CD4-positive, CD25-positive, alpha-beta regulatory T cell (primary cell): Measurements from ENCODE around the gene STAG2. TPM values are rescaled to one million over a fixed set of nuclear protein-coding genes. Genes with fewer than 3 reads are reported as not detected.
"Not testable (repeated sequence)": the region's sequence is repeated elsewhere in the genome, so short reads cannot be mapped to it uniquely, and the experiment has no call there.

Source experiments
- ATAC-seq, 2 donors: fragments of 150-1000 bp; cut with Tn5 transposase; one replicate each; pipeline ENCODE4 v1.10.0; 2021; ENCODE audit warnings: low read depth in 2 of 2, moderate number of reproducible peaks in 2 of 2, moderate library complexity in 1 of 2
- DNase-seq, 3 donors: peaks; one replicate each; pipeline versions ENCODE4 v3.0.0 to v3.0.0-alpha.2; 2012 to 2022; ENCODE audit warnings: mixed read lengths in 1 of 3
- H3K27ac ChIP-seq: one replicate; pipeline ENCODE4 v1.7.0; 2013; ENCODE audit warnings: mild to moderate bottlenecking, low read length; ENCODE audit not compliant: insufficient read depth, poor library complexity, severe bottlenecking
- H3K27me3 ChIP-seq: one replicate; pipeline ENCODE4 v1.7.0; 2013; ENCODE audit warnings: low read length; ENCODE audit not compliant: control insufficient read depth, insufficient read depth
- H3K36me3 ChIP-seq: one replicate; pipeline ENCODE4 v1.7.0; 2013; ENCODE audit warnings: mild to moderate bottlenecking, low read length, moderate library complexity; ENCODE audit not compliant: control insufficient read depth, insufficient read depth
- H3K4me1 ChIP-seq: 2 replicates; pipeline ENCODE4 v1.7.0; 2013; ENCODE audit warnings: mild to moderate bottlenecking, low read length; ENCODE audit not compliant: insufficient read depth, control insufficient read depth, poor library complexity, severe bottlenecking
- H3K4me3 ChIP-seq: one replicate; pipeline ENCODE4 v1.7.0; 2013; ENCODE audit warnings: low read depth, mild to moderate bottlenecking, low read length, moderate library complexity
- H3K9me3 ChIP-seq, 2 experiments: 1 replicate in 1 of 2; 2 replicates in 1 of 2; pipeline ENCODE4 v1.7.0; 2013; ENCODE audit warnings: low read length in 2 of 2, mild to moderate bottlenecking in 1 of 2, moderate library complexity in 1 of 2; ENCODE audit not compliant: control insufficient read depth in 2 of 2
- H3K27ac Mint-ChIP-seq, 3 donors: one replicate each; pipeline ENCODE4 v1.8.0; 2020 to 2022; ENCODE audit warnings: mild to moderate bottlenecking in 3 of 3, mixed read lengths in 3 of 3, moderate library complexity in 2 of 3
- H3K27me3 Mint-ChIP-seq: one replicate; pipeline ENCODE4 v1.8.0; 2022; ENCODE audit warnings: mild to moderate bottlenecking, mixed read lengths
- H3K36me3 Mint-ChIP-seq: one replicate; pipeline ENCODE4 v1.8.0; 2020; ENCODE audit warnings: mixed read lengths
- H3K4me1 Mint-ChIP-seq, 4 donors: one replicate each; pipeline ENCODE4 v1.8.0; 2020 to 2022; ENCODE audit warnings: mixed read lengths in 4 of 4, mild to moderate bottlenecking in 1 of 4
- H3K4me3 Mint-ChIP-seq, 4 donors: one replicate each; pipeline ENCODE4 v1.8.0; 2020 to 2022; ENCODE audit warnings: mild to moderate bottlenecking in 4 of 4, mixed read lengths in 4 of 4, moderate library complexity in 3 of 4
- H3K9me3 Mint-ChIP-seq, 7 donors: one replicate each; pipeline ENCODE4 v1.8.0; 2020 to 2022; ENCODE audit warnings: mixed read lengths in 7 of 7, mild to moderate bottlenecking in 3 of 7, moderate library complexity in 2 of 7
- polyA plus RNA-seq, 4 donors: library from polyadenylated mRNA; unstranded; fragments of 300-500 nt; fragmentation: Illumina TruSeq; gene quantifications; one replicate each; pipeline ENCODE4 v1.2.3, GENCODE V29; 2021
- total RNA-seq: library from RNA; stranded (reverse); gene quantifications from one replicate; pipeline ENCODE4 v1.2.3, GENCODE V29; 2022

Gene STAG2
- total and polyA plus RNA-seq, 5 donors from 2014 or later: 43.1 to 79.4 (median 48.7) TPM

- not testable (repeated sequence) for H3K4me1 Mint-ChIP-seq, H3K27ac Mint-ChIP-seq, H3K27me3 ChIP-seq, H3K27ac ChIP-seq, H3K9me3 Mint-ChIP-seq, H3K4me3 Mint-ChIP-seq, H3K27me3 Mint-ChIP-seq, H3K36me3 Mint-ChIP-seq, H3K4me3 ChIP-seq, DNase-seq, H3K4me1 ChIP-seq, H3K36me3 ChIP-seq, H3K9me3 ChIP-seq, ATAC-seq
Observed at GRCh38 chrX:123932055-123932454, 29.5 kb upstream of the STAG2 start.

- no peak overlapping the region for H3K27ac ChIP-seq
- H3K4me1 ChIP-seq: no peaks in the 10 kb centered on the region
- no peak for DNase-seq
- Mint-ChIP-seq H3K4me3 (no peak overlapping the region), H3K9me3 (no peaks in the 10 kb centered on the region), H3K4me1 (peaks cover 0 to 5% (median 0%) of the 10 kb centered on the region in 4 donors), H3K27me3 (peaks cover 4% of the 10 kb centered on the region), H3K27ac (no peak overlapping the region), H3K36me3 (no peaks in the 10 kb centered on the region)
- H3K9me3 ChIP-seq: no peaks in the 10 kb centered on the region
- no peaks in the 10 kb centered on the region for H3K27me3 ChIP-seq
- no peak for ATAC-seq
- no peaks in the 10 kb centered on the region for H3K36me3 ChIP-seq
- no peak overlapping the region for H3K4me3 ChIP-seq
Observed at GRCh38 chrX:123943074-123943473, 18.4 kb upstream of the STAG2 start.

- Mint-ChIP-seq H3K4me1 (peaks cover 0 to 5% (median 0%) of the 10 kb centered on the region in 4 donors), H3K36me3 (no peaks in the 10 kb centered on the region), H3K9me3 (no peaks in the 10 kb centered on the region), H3K27me3 (peaks cover 4% of the 10 kb centered on the region), H3K4me3 (no peak overlapping the region), H3K27ac (no peak overlapping the region)
- H3K9me3 ChIP-seq: no peaks in the 10 kb centered on the region
- H3K27me3 ChIP-seq: no peaks in the 10 kb centered on the region
- DNase-seq (no peak), ATAC-seq (no peak)
- no peak overlapping the region for H3K4me3 ChIP-seq
- no peak overlapping the region for H3K27ac ChIP-seq
- H3K4me1 ChIP-seq: no peaks in the 10 kb centered on the region
- H3K36me3 ChIP-seq: no peaks in the 10 kb centered on the region
Observed at GRCh38 chrX:123943488-123943887, 18.0 kb upstream of the STAG2 start.

- H3K4me3 ChIP-seq: no peak overlapping the region
- no peaks in the 10 kb centered on the region for H3K9me3 ChIP-seq
- no peak overlapping the region for H3K4me3 Mint-ChIP-seq
- H3K27ac Mint-ChIP-seq: no peak overlapping the region
- H3K27me3 ChIP-seq: no peaks in the 10 kb centered on the region
- H3K4me1 ChIP-seq: no peaks in the 10 kb centered on the region
- ATAC-seq (no peak), DNase-seq (no peak)
- H3K27me3 Mint-ChIP-seq: peaks cover 4% of the 10 kb centered on the region
- H3K27ac ChIP-seq: no peak overlapping the region
- no peaks in the 10 kb centered on the region for H3K36me3 Mint-ChIP-seq
- H3K9me3 Mint-ChIP-seq: peaks cover 0 to 2% (median 0%) of the 10 kb centered on the region in 7 donors
- peaks cover 0 to 2% (median 0%) of the 10 kb centered on the region in 4 donors for H3K4me1 Mint-ChIP-seq
- no peaks in the 10 kb centered on the region for H3K36me3 ChIP-seq
Observed at GRCh38 chrX:123949846-123950245, 11.7 kb upstream of the STAG2 start.

- Mint-ChIP-seq H3K27me3 (peaks cover 24% of the 10 kb centered on the region), H3K27ac (peak overlapping the region; percentile 95 to 99 (median 98)), H3K36me3 (peaks cover 4% of the 10 kb centered on the region), H3K4me1 (peaks cover 10 to 16% (median 11%) of the 10 kb centered on the region in 4 donors), H3K4me3 (peak overlapping the region; percentile 95 to 99 (median 97)), H3K9me3 (peaks cover 0 to 8% (median 0%) of the 10 kb centered on the region in 7 donors)
- H3K4me1 ChIP-seq: peaks cover 11% of the 10 kb centered on the region
- H3K27ac ChIP-seq: peak overlapping the region; percentile 96
- H3K4me3 ChIP-seq: peak overlapping the region; percentile 84
- no peak for DNase-seq
- no peak for ATAC-seq
- H3K27me3 ChIP-seq: no peaks in the 10 kb centered on the region
- no peaks in the 10 kb centered on the region for H3K36me3 ChIP-seq
- H3K9me3 ChIP-seq: no peaks in the 10 kb centered on the region
Observed at GRCh38 chrX:123959281-123960063, 2.0 kb upstream of the STAG2 start.

GRCh38 chrX:123960956-123961267 is 594 bp upstream of the STAG2 start:
- Histone ChIP-seq H3K27ac (peak overlapping the region; percentile 96), H3K36me3 (no peaks in the 10 kb centered on the region), H3K4me1 (peaks cover 22% of the 10 kb centered on the region), H3K4me3 (peak overlapping the region; percentile 79), H3K27me3 (no peaks in the 10 kb centered on the region), H3K9me3 (no peaks in the 10 kb centered on the region)
- peaks cover 24% of the 10 kb centered on the region for H3K27me3 Mint-ChIP-seq
- peaks cover 11 to 27% (median 14%) of the 10 kb centered on the region in 4 donors for H3K4me1 Mint-ChIP-seq
- DNase-seq (no peak), ATAC-seq (no peak)
- H3K27ac Mint-ChIP-seq: peak overlapping the region; percentile 97 to 99 (median 98)
- peaks cover 0 to 8% (median 0%) of the 10 kb centered on the region in 7 donors for H3K9me3 Mint-ChIP-seq
- H3K4me3 Mint-ChIP-seq: peak overlapping the region; percentile 95 to 99 (median 97)
- peaks cover 4% of the 10 kb centered on the region for H3K36me3 Mint-ChIP-seq

- Mint-ChIP-seq H3K4me3 (peak overlapping the region; percentile 95 to 99 (median 98)), H3K9me3 (peaks cover 0 to 8% (median 0%) of the 10 kb centered on the region in 7 donors), H3K27me3 (peaks cover 24% of the 10 kb centered on the region), H3K27ac (peak overlapping the region; percentile 97 to 100 (median 98)), H3K4me1 (peaks cover 15 to 38% (median 21%) of the 10 kb centered on the region in 4 donors), H3K36me3 (peaks cover 4% of the 10 kb centered on the region)
- H3K27me3 ChIP-seq: no peaks in the 10 kb centered on the region
- H3K4me1 ChIP-seq: peaks cover 22% of the 10 kb centered on the region
- H3K9me3 ChIP-seq: no peaks in the 10 kb centered on the region
- no peaks in the 10 kb centered on the region for H3K36me3 ChIP-seq
- DNase-seq (peak in 2 of 3 donors; percentile 48 to 56), ATAC-seq (no peak)
- peak overlapping the region; percentile 95 for H3K4me3 ChIP-seq
- H3K27ac ChIP-seq: peak overlapping the region; percentile 96
Observed at GRCh38 chrX:123962006-123962467, 531 bp downstream of the STAG2 start.
